ENCODE measurements around the gene SCGB1D1.

Gene SCGB1D1

DNA sequence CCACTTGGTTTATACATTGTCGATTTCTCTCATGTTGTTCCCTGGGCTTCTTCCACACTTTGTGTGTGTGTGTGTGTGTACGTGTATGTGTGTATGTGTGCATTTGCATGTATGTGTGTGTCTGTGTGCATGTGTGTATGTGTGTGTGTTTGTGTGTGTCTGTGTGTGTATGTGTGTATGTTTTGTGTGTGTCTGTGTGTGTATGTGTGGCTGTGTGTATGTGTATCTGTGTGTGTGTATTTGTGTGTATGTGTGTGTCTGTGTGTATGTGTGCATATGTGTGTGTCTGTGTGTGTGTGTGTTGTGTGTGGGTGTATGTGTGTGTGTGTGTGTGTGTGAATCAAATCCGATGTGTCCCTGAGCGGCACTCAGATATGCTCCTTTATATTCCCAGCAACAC lies 47.5 kb downstream of the SCGB1D1 start:
- DNase-seq = no peak

DNA sequence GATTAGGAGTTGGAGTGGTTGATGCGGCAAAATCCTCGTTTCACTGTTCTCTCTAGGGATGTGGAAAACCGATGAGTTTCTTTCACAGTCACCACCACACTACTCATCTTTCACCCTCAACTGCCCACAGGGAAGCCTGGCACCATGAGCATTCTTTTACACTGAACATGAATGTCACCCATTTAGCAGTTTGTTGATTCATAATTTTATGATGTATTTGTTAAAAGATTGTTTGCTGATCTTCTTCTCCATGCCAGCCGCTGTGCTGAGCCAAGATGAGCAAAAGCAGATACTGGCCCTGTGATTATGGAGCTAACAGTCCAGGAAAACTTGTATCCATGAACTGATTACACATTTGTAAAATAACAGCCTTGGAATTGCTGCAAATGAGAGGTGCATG lies 48.1 kb downstream of the SCGB1D1 start:
- DNase-seq = no peak

DNA sequence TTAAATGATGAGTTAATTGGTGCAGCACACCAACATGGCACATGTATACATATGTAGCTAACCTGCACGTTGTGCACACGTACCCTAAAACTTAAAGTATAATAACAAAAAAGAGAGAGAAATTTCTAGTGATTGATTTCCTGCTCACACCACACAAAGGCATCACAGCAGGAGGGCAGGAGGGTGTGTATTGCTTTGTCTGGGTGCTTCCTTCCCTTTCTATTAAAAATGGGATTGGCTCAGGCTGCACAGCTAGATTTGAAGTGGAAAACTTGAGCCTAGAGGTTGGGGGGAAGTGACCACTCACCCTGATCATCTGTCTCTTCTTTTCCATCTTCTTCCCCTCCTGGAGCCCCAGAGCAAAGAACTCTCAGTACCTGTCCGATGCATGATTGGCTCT lies 51.1 kb downstream of the SCGB1D1 start:
- DNase-seq = no peak

DNA sequence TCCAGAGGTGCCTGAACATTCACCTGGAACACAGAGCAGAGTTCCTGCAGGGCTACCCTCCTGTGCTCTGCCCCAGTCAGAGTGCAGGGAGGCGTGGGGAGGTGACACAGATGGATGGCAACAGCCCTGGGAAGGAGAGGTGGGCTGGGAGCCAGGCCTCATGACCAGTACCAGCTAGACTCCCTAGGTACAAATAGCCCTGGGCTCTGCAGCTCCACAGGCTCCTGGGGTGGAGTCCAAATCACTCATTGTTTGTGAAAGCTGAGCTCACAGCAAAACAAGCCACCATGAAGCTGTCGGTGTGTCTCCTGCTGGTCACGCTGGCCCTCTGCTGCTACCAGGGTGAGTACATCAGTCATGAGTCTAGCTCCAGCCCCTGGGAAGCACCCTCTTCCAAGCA lies 52.0 kb downstream of the SCGB1D1 start, which contains the start of gene SCGB1D2:
Gene SCGB1D2 (plus strand): TSS at position 219 of the 400 bp plus-strand sequence. CDS start 69 bp downstream, at position 288.
- no peak for DNase-seq

Measured in HCEC 1CT (cell line).